ACHN (cell line): Measurements from ENCODE around the gene ITGA1.
"Not testable (repeated sequence)": the region's sequence is repeated elsewhere in the genome, so short reads cannot be mapped to it uniquely, and the experiment has no call there.

Experiments used
- DNase-seq: peaks from one replicate; pipeline ENCODE4 v3.0.0-alpha.2; 2015
- in situ Hi-C: cut with HindIII; loops from 2 replicates; pipeline ENCODE4 v1.10.0; 2017; ENCODE audit warnings: low sequenced_read_pairs, low pct_ligation_motif_present, low pct_unique_long_range_greater_than_20kb

Gene ITGA1

GRCh38 chr5:52956915-52957747 is 169.4 kb downstream of the ITGA1 start:
- no peak for DNase-seq
- in situ Hi-C loops: no loop called here

GRCh38 chr5:52961274-52961681 is 173.6 kb downstream of the ITGA1 start:
- DNase-seq: no peak
- in situ Hi-C loops: no loop called here

GRCh38 chr5:52963636-52964035 is 175.9 kb downstream of the ITGA1 start:
- DNase-seq: no peak
- in situ Hi-C loops: no loop called here

- in situ Hi-C loops: no loop called here
- DNase-seq: no peak
Measured at GRCh38 chr5:52964138-52964537, 176.4 kb downstream of the ITGA1 start.

GRCh38 chr5:52976157-52976556 is 188.4 kb downstream of the ITGA1 start:
- DNase-seq, in situ Hi-C loops: not testable (repeated sequence)

GRCh38 chr5:52977264-52977897 is 189.7 kb downstream of the ITGA1 start:
- no peak for DNase-seq
- in situ Hi-C loops: no loop called here

- DNase-seq: no peak
- in situ Hi-C loops: no loop called here
Measured at GRCh38 chr5:52981507-52981906, 193.8 kb downstream of the ITGA1 start.

GRCh38 chr5:52983731-52984636 is 196.3 kb downstream of the ITGA1 start:
- DNase-seq: no peak
- in situ Hi-C loops: no loop called here

GRCh38 chr5:52985306-52985705 is 197.6 kb downstream of the ITGA1 start:
- in situ Hi-C loops: no loop called here

GRCh38 chr5:52987711-52988331 is 200.1 kb downstream of the ITGA1 start:
- in situ Hi-C loops: no loop called here
- DNase-seq: peak; percentile 13

More at GRCh38 chr5:52985306-52985705, 197.6 kb downstream of the ITGA1 start:
- DNase-seq: no peak

GRCh38 chr5:52988335-52989024 is 200.8 kb downstream of the ITGA1 start:
- DNase-seq: no peak
- in situ Hi-C loops: no loop called here

- peak; percentile 70 for DNase-seq
- in situ Hi-C loops: no loop called here
Measured at GRCh38 chr5:52989025-52989780, 201.5 kb downstream of the ITGA1 start, which contains the start of gene ITGA2. Gene ITGA2, plus strand, starts transcription at chr5:52989352. Its CDS starts 117 bp downstream, at chr5:52989469.

- peak; percentile 40 for DNase-seq
- in situ Hi-C loops: no loop called here
Measured at GRCh38 chr5:52989781-52990527, 202.2 kb downstream of the ITGA1 start.

GRCh38 chr5:52990528-52990925 is 202.8 kb downstream of the ITGA1 start:
- DNase-seq: no peak
- in situ Hi-C loops: no loop called here

- DNase-seq: no peak
- in situ Hi-C loops: no loop called here
Measured at GRCh38 chr5:52993367-52993766, 205.7 kb downstream of the ITGA1 start.

- in situ Hi-C loops: no loop called here
- no peak for DNase-seq
Measured at GRCh38 chr5:52994266-52994665, 206.6 kb downstream of the ITGA1 start.

GRCh38 chr5:52995095-52995494 is 207.4 kb downstream of the ITGA1 start:
- in situ Hi-C loops: no loop called here
- DNase-seq: no peak
